ENCODE data around the gene SOBP.

DNA sequence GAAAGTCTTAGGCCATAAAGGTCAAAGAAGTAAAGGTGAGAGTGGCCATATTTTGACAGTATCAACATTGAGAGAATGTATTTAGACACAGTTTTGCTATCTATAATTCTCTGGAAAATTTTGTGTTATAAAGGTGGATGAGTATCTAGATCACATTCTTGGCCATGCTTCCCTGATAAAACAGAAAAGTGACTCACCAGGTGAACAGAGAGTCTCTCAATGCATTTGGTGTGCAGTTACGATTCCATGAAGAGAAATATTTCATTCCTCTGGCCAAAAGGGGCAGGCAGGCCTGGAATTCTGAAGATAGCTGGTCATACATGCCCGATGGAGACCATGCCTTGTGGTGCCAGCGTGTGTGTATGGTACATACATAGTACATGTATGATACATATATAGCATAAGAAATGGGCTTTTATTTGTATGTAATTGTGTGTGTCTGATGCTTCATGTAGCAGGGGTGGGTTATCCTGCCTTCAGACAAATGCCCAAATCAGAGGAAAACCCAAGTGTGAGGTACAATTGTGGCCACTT is 164.0 kb downstream of the SOBP start:
- TF ChIP-seq POLR2AphosphoS5 (IDR thresholded peaks at IDR 0.05; ENCODE audit: insufficient read depth, low read depth, low read length): no peak
- TF ChIP-seq, protein P1, sequence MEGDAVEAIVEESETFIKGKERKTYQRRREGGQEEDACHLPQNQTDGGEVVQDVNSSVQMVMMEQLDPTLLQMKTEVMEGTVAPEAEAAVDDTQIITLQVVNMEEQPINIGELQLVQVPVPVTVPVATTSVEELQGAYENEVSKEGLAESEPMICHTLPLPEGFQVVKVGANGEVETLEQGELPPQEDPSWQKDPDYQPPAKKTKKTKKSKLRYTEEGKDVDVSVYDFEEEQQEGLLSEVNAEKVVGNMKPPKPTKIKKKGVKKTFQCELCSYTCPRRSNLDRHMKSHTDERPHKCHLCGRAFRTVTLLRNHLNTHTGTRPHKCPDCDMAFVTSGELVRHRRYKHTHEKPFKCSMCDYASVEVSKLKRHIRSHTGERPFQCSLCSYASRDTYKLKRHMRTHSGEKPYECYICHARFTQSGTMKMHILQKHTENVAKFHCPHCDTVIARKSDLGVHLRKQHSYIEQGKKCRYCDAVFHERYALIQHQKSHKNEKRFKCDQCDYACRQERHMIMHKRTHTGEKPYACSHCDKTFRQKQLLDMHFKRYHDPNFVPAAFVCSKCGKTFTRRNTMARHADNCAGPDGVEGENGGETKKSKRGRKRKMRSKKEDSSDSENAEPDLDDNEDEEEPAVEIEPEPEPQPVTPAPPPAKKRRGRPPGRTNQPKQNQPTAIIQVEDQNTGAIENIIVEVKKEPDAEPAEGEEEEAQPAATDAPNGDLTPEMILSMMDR (IDR thresholded peaks at IDR 0.05; ENCODE audit: extremely low read depth in 1 of 2, insufficient read depth in 1 of 2, low read depth in 1 of 2, low read length in 2 of 2): no peak
- TF ChIP-seq EZH2 (IDR thresholded peaks at IDR 0.05; ENCODE audit: borderline replicate concordance, low read depth, low read length, severe bottlenecking): no peak
- no peak for TF ChIP-seq POLR2A (IDR thresholded peaks at IDR 0.05; ENCODE audit: low read depth, low read length)
